GM11168 (cell line): ENCODE results near the gene ARID4A.
"Not testable (repeated sequence)": the region's sequence is repeated elsewhere in the genome, so short reads cannot be mapped to it uniquely, and the experiment has no call there.

Source experiments
- in situ Hi-C: fragments of 300-500 bp; cut with MboI; formaldehyde crosslinking; loops from one replicate; pipeline ENCODE4 v1.12.0; 2022; ENCODE audit warnings: low sequenced_read_pairs; ENCODE audit not compliant: unreplicated experiment

Gene ARID4A

DNA sequence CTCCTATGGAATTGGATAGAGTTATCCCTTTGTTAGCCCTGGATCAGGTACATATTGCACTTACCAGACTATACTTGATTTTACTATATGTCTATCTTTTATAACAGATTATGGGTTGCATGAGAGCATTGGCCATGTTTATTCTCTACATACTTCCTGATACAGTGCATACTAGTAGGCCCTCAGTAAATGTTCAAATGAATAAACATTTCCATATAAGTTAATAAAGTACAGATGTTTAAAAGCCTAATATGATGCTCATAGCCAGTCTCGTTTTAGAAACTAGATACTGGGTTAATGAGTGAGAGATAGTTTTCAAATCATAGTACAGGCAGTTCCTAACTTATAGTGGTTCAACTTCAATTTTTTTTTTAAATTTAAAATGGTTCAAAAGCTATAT is 57.9 kb downstream of the ARID4A start:
- in situ Hi-C loops = no loop called here

DNA sequence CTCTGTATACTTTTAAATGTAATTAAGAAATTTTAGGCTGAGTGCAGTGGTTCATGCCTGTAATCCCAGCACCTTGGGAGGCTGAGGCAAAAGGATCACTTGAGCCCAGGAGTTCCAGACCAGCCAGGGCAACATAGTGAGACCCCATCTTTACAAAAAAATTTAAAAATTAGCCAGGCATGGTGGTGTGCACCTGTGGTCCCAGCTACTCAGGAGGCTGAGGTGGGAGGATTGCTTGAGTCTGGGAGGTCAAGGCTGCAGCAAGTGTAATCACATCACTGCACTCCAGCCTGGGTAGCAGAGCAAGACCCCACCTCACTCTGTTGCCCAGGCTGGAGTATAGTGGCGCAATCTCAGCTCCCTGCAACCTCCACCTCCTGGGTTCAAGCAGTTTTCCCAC is 63.9 kb downstream of the ARID4A start:
- in situ Hi-C loops = not testable (repeated sequence)

- in situ Hi-C loops = no loop called here
Observed at GRCh38 chr14:58362798-58363412, 64.5 kb downstream of the ARID4A start.

DNA sequence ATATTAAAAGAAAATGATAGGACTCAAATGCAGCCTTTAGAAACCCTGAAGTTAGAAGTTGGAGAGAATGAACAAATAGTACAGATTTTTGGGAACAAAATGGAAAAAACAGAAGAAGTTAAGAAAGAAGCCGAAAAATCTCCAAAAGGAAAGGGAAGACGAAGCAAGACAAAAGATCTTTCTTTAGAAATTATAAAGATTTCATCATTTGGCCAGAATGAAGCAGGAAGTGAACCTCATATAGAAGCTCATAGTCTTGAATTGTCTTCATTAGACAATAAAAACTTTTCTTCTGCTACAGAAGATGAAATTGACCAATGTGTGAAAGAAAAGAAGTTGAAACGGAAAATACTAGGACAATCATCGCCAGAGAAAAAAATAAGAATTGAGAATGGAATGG is 66.0 kb downstream of the ARID4A start:
- in situ Hi-C loops = no loop called here

- in situ Hi-C loops = no loop called here
Observed at GRCh38 chr14:58367296-58367695, 68.9 kb downstream of the ARID4A start.

GRCh38 chr14:58368956-58369355 is 70.6 kb downstream of the ARID4A start:
- in situ Hi-C loops = no loop called here

GRCh38 chr14:58376791-58377190 is 78.4 kb downstream of the ARID4A start:
- in situ Hi-C loops = no loop called here

DNA sequence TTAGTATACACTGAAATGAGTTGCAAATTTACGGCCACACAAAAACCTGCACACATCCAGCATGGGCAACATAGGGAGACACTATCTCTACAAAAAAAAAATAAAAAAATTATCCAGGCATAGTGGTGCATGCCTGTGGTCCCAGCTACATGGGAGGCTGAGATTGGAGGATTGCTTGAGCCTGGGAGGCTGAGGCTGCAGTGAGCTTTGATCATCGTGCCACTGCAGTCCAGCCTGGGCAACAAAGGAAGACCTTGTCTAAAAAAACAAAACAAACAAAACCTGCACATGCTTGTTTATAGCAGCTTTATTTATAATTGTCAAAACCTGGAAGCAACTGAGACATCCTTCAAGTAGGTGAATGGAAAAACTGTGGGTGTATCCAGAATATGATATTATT is 92.5 kb downstream of the ARID4A start:
- in situ Hi-C loops = no loop called here

- in situ Hi-C loops = no loop called here
Observed at GRCh38 chr14:58395562-58395811, 97.1 kb downstream of the ARID4A start.

DNA sequence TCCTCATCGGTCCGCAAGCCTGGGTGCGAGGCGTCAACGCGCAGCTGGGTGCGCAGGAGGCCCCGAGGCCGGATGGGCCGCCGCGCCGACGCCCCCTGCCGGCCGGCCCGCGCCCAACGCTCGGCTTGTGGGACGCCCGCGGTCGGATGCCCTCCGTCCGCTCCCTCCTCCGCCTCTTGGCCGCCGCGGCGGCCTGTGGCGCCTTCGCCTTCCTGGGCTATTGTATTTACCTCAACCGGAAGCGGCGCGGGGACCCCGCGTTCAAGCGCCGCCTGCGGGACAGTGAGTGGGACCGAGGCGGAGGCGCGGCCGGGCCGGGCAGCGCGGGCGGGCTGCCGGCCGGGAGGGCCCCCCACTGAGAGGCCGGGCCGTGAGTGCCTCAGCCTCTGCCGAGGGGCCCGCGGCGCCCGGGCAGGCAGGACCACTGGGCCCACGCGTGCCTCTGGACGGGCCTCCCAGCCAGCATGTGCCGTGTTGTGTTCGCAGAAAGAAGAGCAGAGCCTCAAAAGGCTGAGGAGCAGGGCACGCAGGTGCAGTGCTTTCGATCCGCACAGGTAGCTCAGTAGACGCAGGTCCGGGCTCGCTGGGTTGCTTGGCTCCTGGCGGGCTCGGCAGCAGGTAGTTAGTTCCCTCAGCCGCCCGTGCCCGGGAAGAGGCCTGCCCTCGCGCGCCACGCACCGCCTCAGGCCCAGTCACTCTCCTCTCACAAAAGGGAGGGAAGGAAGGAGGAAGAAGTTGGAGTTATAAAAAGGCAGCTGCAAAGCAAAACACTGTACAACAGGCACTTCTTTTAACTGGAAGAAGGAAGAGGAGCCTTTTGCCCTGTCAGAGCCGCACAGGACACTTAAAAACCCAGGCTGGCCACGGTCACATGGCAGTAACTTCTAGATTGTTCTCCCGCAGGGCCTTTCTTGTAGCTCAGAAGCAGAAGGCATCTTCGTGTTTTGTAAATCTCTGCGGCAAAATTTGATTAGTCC is 97.7 kb downstream of the ARID4A start, which contains the start of gene TOMM20L:
TSS of gene TOMM20L (plus strand) at position 119 of the 977 bp plus-strand sequence. CDS start at position 147, 28 bp downstream.
- in situ Hi-C loops = no loop called here

- in situ Hi-C loops = no loop called here
Observed at GRCh38 chr14:58397156-58397555, 98.8 kb downstream of the ARID4A start.

- in situ Hi-C loops = no loop called here
Observed at GRCh38 chr14:58398495-58398894, 100.1 kb downstream of the ARID4A start.

GRCh38 chr14:58398895-58399294 is 100.5 kb downstream of the ARID4A start:
- in situ Hi-C loops = no loop called here

DNA sequence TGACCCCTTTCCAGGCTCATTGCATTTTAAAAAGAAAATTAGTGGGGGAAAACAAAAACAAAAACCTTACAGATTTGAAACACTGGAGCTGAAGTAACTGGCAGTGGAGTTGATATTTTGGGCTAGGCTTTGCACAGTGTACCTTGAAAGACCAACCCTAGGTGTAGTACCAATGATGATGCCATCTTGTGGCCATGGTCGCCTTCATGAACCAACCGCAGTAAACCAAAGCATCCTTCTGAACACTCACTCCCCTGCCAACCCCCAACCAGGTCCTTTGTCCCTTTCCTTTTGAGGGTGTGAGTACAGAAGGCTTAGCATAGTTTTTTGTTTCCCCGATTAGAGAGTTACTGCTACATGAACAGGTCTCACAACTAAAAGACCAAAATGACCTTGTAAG is 103.2 kb downstream of the ARID4A start:
- in situ Hi-C loops = no loop called here

DNA sequence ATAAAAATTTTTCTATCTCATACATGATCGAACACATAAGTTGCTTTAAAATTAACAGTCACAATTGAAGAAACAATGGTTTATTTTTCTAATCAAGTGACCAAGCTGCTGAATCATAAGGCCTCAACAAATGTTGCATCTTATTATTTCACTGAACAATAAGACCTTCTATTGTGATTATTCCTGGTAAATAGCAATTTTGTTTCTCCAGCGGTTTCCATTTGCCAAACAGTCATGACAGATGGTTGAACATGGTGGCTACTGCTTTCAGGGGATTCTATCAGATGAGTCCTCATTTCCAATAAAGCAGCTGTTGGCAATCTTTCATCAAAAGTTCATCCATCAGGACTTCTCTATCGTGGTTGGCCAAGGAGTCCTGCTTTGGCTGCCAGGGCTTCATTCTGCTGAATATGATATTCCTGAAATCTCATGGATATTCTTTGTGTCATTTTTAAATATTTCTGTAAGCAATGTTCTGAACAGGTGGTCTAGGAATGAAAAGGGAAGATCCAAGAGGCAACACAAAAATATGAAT is 110.4 kb downstream of the ARID4A start:
- in situ Hi-C loops = no loop called here

GRCh38 chr14:58414845-58415244 is 116.5 kb downstream of the ARID4A start:
- in situ Hi-C loops = no loop called here

DNA sequence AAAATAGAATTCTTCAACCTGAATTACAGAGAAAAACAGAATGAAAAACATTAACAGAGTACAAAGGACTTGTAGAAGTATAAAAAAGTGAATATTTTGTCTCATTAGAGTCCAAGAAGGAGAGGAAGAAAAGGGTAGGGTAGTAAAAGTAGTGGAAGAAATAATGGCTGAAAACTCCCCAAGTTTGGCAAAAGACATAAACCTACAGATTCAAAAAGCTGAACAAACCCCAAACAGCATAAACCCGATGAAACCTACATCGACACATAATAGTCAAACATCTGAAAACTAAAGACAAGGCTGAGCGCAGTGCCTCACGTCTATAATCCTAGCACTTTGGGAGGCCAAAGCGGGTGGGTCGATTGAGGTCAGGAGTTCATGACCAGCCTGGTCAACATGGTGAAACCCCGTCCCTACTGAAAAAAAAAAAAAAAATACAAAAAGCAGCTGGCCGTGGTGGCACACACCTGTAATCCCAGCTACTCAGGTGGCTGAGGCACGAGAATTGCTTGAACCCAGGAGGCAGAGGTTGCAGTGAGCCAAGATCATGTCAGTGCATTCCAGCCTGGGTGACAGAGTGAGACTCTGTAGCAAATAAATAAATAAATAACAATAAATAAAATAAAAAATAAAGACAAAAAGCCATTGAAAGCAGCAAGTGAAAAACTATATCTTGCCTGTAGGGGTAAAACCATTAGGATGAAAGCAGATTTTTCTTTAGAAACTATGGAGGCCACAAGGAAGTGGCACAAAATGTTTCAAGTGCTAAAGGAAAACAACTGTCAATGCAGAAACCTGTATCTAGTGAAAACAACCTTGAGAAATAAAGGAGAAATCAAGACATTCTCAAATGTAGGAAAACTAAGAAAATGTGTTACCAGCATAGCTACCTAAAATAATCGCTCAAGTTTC is 117.5 kb downstream of the ARID4A start:
- in situ Hi-C loops = no loop called here

DNA sequence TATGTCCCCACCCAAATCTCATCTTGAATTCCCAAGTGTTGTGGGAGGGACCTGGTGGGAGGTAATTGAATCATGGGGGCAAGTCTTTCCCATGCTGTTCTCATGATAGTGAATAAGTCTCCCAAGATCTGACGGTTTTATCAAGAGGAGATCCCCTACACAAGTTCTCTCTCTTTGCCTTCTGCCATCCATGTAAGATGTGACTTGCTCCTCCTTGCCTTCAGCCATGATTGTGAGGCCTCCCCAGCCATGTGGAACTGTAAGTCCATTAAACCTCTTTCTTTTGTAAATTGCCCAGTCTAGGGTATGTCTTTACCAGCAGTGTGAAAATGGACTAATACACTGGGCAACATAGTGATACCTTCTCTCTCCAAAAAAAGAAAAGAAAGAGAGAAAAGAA is 118.6 kb downstream of the ARID4A start:
- in situ Hi-C loops = not testable (repeated sequence)
